K562 (cell line): ENCODE measurements around the gene SLC35F5. TPM values are rescaled to one million over a fixed set of nuclear protein-coding genes. Genes with fewer than 3 reads are reported as not detected.

Source experiments
- CEBPB ChIP-seq: fragments of 450-650 bp; IDR thresholded peaks from 2 replicates; pipeline ENCODE4 v1.6.1; 2016; ENCODE audit warnings: missing genetic modification characterization, missing compliant biosample characterization
- FOXM1 ChIP-seq, 2 experiments: fragments of 450-650 bp in 1 of 2; sonication (generic) in 1 of 2; formaldehyde crosslinking in 1 of 2; IDR thresholded peaks; 2 replicates each; pipeline versions ENCODE4 v1.6.1 to v1.9.0; 2017 to 2022; ENCODE audit warnings: low read depth in 2 of 2, mild to moderate bottlenecking in 2 of 2, missing genetic modification reagents in 1 of 2, moderate library complexity in 1 of 2
- HDAC1 ChIP-seq, 2 experiments: fragments of 450-650 bp; IDR thresholded peaks; 2 replicates each; pipeline ENCODE4 v1.6.1; 2016 to 2017; ENCODE audit warnings: inconsistent platforms in 1 of 2, mild to moderate bottlenecking in 1 of 2, moderate library complexity in 1 of 2
- HLTF ChIP-seq: fragments of 450-650 bp; IDR thresholded peaks from 2 replicates; pipeline ENCODE4 v1.6.1; 2016
- HMG20B ChIP-seq: fragments of 250-450 bp; sonication (Bioruptor Pico); IDR thresholded peaks from 2 replicates; pipeline ENCODE4 v1.5.0; 2021; ENCODE audit warnings: mild to moderate bottlenecking
- JUND ChIP-seq, 2 experiments: IDR thresholded peaks; 2 replicates in 1 of 2; 3 replicates in 1 of 2; pipeline ENCODE4 v1.6.1; 2011; ENCODE audit warnings: borderline replicate concordance in 2 of 2, low read depth in 2 of 2, low read length in 2 of 2, improper control_type of control experiment in 1 of 2, missing biosample characterization in 1 of 2, missing genetic modification characterization in 1 of 2, missing genetic modification reagents in 1 of 2
- KDM2B ChIP-seq: fragments of 250-450 bp; sonication (Bioruptor Pico); IDR thresholded peaks from 2 replicates; pipeline ENCODE4 v1.8.0; 2021; ENCODE audit warnings: mild to moderate bottlenecking, moderate library complexity
- LEF1 ChIP-seq: fragments of 450-650 bp; IDR thresholded peaks from 2 replicates; pipeline ENCODE4 v1.6.1; 2016; ENCODE audit warnings: mild to moderate bottlenecking
- MTA2 ChIP-seq: fragments of 450-650 bp; IDR thresholded peaks from 2 replicates; pipeline ENCODE4 v1.6.1; 2016; ENCODE audit warnings: low read depth
- MTA3 ChIP-seq: fragments of 450-650 bp; formaldehyde crosslinking; IDR thresholded peaks from 2 replicates; pipeline ENCODE4 v1.6.1; 2017; ENCODE audit warnings: mild to moderate bottlenecking, borderline replicate concordance
- NRF1 ChIP-seq, 2 experiments: fragments of 450-650 bp; IDR thresholded peaks in 1 of 2; conservative IDR thresholded peaks in 1 of 2; 2 replicates each; pipeline ENCODE4 v1.6.1; 2014; ENCODE audit warnings: mild to moderate bottlenecking in 2 of 2
- SAP30 ChIP-seq: fragments of 200-600 bp; sonication (generic); IDR thresholded peaks from 2 replicates; pipeline ENCODE4 v1.6.1; 2012; ENCODE audit warnings: borderline replicate concordance, low read depth, mild to moderate bottlenecking, moderate library complexity, low read length, control low read depth, inconsistent platforms; ENCODE audit not compliant: insufficient read depth, poor library complexity, severe bottlenecking
- TAF1 ChIP-seq: IDR thresholded peaks from 2 replicates; pipeline ENCODE4 v1.6.1; 2011; ENCODE audit warnings: mild to moderate bottlenecking, low read length, moderate library complexity; ENCODE audit not compliant: insufficient read depth, control insufficient read depth, severe bottlenecking; ENCODE audit errors: extremely low read depth
- TAF9B ChIP-seq: fragments of 450-650 bp; IDR thresholded peaks from 2 replicates; pipeline ENCODE4 v1.6.1; 2018; ENCODE audit warnings: mild to moderate bottlenecking; ENCODE audit not compliant: partially characterized antibody
- TSHZ1 ChIP-seq: fragments of 250-450 bp; sonication (Bioruptor Pico); IDR thresholded peaks from 2 replicates; pipeline ENCODE4 v1.4.0; 2020; ENCODE audit warnings: mild to moderate bottlenecking, moderate library complexity
- YBX1 ChIP-seq: fragments of 450-650 bp; IDR thresholded peaks from 2 replicates; pipeline ENCODE4 v1.7.1; 2016; ENCODE audit warnings: mild to moderate bottlenecking
- ZBTB5 ChIP-seq: fragments of 450-650 bp; IDR thresholded peaks from 2 replicates; pipeline ENCODE4 v1.6.1; 2017; ENCODE audit warnings: antibody characterized with exemption
- ZNF780A ChIP-seq: fragments of 250-450 bp; sonication (Bioruptor Pico); IDR thresholded peaks from 2 replicates; pipeline ENCODE4 v1.5.0; 2021; ENCODE audit warnings: mild to moderate bottlenecking
- polyA plus RNA-seq, 8 experiments: library from polyadenylated mRNA; depleted of rRNA in 4 of 8; stranded (reverse) in 5 of 8; unstranded in 3 of 8; fragments of >200 nt; fragmentation: Nextera tagmentation in 2 of 8; fragmentation: Illumina TruSeq in 1 of 8; extraction: Ambion mirVana in 2 of 8; extraction: Trizol in 1 of 8; gene quantifications; 2 replicates each; pipeline versions ENCODE4 v1.2.1 to v1.2.3, GENCODE V29; 2011 to 2014; ENCODE audit warnings: inconsistent platforms in 1 of 8, missing spikeins in 1 of 8
- total RNA-seq, 7 experiments: library from RNA; depleted of rRNA in 6 of 7; stranded (reverse); fragments of >200 nt in 6 of 7; fragmentation: Illumina TruSeq in 2 of 7; extraction: Trizol in 2 of 7; gene quantifications; 2 replicates each; pipeline versions ENCODE4 v1.2.1 to v1.2.3, GENCODE V29; 2011 to 2021; ENCODE audit warnings: low replicate concordance in 1 of 7
- TF ChIP-seq, protein P1 (sequence below): fragments of 250-450 bp; sonication (Bioruptor Pico); IDR thresholded peaks from 2 replicates; pipeline ENCODE4 v1.5.0; 2020; ENCODE audit warnings: mild to moderate bottlenecking, borderline replicate concordance

Gene SLC35F5
- total and polyA plus RNA-seq, 9 of the 15 experiments (the other 6 are each of a cell fraction or from before 2014, with no cell fraction given): 4.9 to 50.7 (median 30.5) TPM

GRCh38 chr2:113756355-113757137, at the start of gene SLC35F5 (continued):
- peak; percentile 89 for TF ChIP-seq JUND (IDR thresholded peaks at IDR 0.05; ENCODE audit: borderline replicate concordance, low read depth, low read length)
- peak; percentile 73; the same call in 1 of the 3 replicates for TF ChIP-seq JUND (tag; IDR thresholded peaks at IDR 0.05; ENCODE audit: borderline replicate concordance, low read depth, low read length)
- no peak for TF ChIP-seq CEBPB (tag)
- no peak for TF ChIP-seq LEF1
- TF ChIP-seq FOXM1 (IDR thresholded peaks at IDR 0.05; ENCODE audit: low read depth): no peak
- TF ChIP-seq FOXM1 (CRISPR knock-in tag; IDR thresholded peaks at IDR 0.05; ENCODE audit: low read depth): no peak; the same call in 1 of the 2 replicates
- no peak for TF ChIP-seq ZBTB5
- no peak for TF ChIP-seq SAP30
- TF ChIP-seq HDAC1 (IDR thresholded peaks at IDR 0.05): peak in 1 of 2 experiments; percentile 88; a peak in 2 of 4 replicates
- peak; percentile 88 for TF ChIP-seq TAF1
- TF ChIP-seq TAF9B: peak; percentile 78
- TF ChIP-seq MTA3: 0 out of 2 replicates have a peak, but pooled peaks have one; percentile 56
- TF ChIP-seq HLTF: peak; percentile 79; the same call in 1 of the 2 replicates
- TF ChIP-seq TSHZ1: no peak
- TF ChIP-seq KDM2B (CRISPR knock-in tag): peak; percentile 74; the same call in 1 of the 2 replicates
- no peak for TF ChIP-seq ZNF780A (CRISPR knock-in tag)
- no peak for TF ChIP-seq YBX1
- TF ChIP-seq, protein P1, sequence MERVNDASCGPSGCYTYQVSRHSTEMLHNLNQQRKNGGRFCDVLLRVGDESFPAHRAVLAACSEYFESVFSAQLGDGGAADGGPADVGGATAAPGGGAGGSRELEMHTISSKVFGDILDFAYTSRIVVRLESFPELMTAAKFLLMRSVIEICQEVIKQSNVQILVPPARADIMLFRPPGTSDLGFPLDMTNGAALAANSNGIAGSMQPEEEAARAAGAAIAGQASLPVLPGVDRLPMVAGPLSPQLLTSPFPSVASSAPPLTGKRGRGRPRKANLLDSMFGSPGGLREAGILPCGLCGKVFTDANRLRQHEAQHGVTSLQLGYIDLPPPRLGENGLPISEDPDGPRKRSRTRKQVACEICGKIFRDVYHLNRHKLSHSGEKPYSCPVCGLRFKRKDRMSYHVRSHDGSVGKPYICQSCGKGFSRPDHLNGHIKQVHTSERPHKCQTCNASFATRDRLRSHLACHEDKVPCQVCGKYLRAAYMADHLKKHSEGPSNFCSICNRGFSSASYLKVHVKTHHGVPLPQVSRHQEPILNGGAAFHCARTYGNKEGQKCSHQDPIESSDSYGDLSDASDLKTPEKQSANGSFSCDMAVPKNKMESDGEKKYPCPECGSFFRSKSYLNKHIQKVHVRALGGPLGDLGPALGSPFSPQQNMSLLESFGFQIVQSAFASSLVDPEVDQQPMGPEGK (CRISPR knock-in tag): no peak
- no peak; the same call in 1 of the 2 replicates for TF ChIP-seq MTA2
- peak; percentile 56 to 63; a peak in 3 of 4 replicates for TF ChIP-seq NRF1 (conservative IDR thresholded peaks at IDR 0.05 in 1 of 2, IDR thresholded peaks at IDR 0.05 in 1 of 2)
- TF ChIP-seq HMG20B (CRISPR knock-in tag): no peak
